Esophagus (tissue), 2 donors: Measurements from ENCODE around the gene FAM53B. TPM values are rescaled to one million over a fixed set of nuclear protein-coding genes. Genes with fewer than 3 reads are reported as not detected.

Experiments used
- H3K27ac ChIP-seq, 2 donors: one replicate each; pipeline ENCODE4 v1.5.1; 2013; ENCODE audit warnings: low read depth in 2 of 2, mild to moderate bottlenecking in 2 of 2, inconsistent platforms in 1 of 2, low read length in 1 of 2, moderate library complexity in 1 of 2
- H3K27me3 ChIP-seq, 2 donors: one replicate each; pipeline ENCODE4 v1.6.1; 2013; ENCODE audit warnings: low read length in 2 of 2, control low read depth in 1 of 2, mild to moderate bottlenecking in 1 of 2; ENCODE audit not compliant: insufficient read depth in 2 of 2, control insufficient read depth in 1 of 2
- H3K36me3 ChIP-seq, 2 donors: one replicate each; pipeline ENCODE4 v1.6.1; 2013; ENCODE audit warnings: low read length in 1 of 2; ENCODE audit not compliant: control insufficient read depth in 2 of 2, insufficient read depth in 2 of 2
- H3K4me1 ChIP-seq, 2 donors: one replicate each; pipeline ENCODE4 v1.6.1; 2013; ENCODE audit warnings: low read length in 1 of 2; ENCODE audit not compliant: control insufficient read depth in 2 of 2, insufficient read depth in 2 of 2
- H3K4me3 ChIP-seq, 2 donors: one replicate each; pipeline ENCODE4 v1.5.1; 2013; ENCODE audit warnings: low read length in 2 of 2, mild to moderate bottlenecking in 2 of 2, low read depth in 1 of 2, moderate library complexity in 1 of 2
- H3K9me3 ChIP-seq, 2 donors: one replicate each; pipeline ENCODE4 v1.6.1; 2013; ENCODE audit warnings: mild to moderate bottlenecking in 2 of 2, low read depth in 1 of 2, low read length in 1 of 2, moderate library complexity in 1 of 2; ENCODE audit not compliant: control insufficient read depth in 2 of 2, insufficient read depth in 1 of 2
- WGBS, 2 donors: extraction: QIAGEN DNeasy Blood & Tissue Kit; methylation state at CpG; one replicate each; pipeline ENCODE4 v1.1.7; 2013; 5-methylcytosine and 5-hydroxymethylcytosine counted together
- polyA plus RNA-seq, 2 donors: library from polyadenylated mRNA; stranded (reverse); fragments of 200-250 nt; gene quantifications; one replicate each; pipeline ENCODE4 v1.2.3, GENCODE V29; 2013
- donor health status: healthy with polysubstance abuse.
- donor health status: Bipolar disorder and iron deficiency.

FAM53B gene
- polyA plus RNA-seq, 2 donors = 9.0 to 16.8 TPM

DNA sequence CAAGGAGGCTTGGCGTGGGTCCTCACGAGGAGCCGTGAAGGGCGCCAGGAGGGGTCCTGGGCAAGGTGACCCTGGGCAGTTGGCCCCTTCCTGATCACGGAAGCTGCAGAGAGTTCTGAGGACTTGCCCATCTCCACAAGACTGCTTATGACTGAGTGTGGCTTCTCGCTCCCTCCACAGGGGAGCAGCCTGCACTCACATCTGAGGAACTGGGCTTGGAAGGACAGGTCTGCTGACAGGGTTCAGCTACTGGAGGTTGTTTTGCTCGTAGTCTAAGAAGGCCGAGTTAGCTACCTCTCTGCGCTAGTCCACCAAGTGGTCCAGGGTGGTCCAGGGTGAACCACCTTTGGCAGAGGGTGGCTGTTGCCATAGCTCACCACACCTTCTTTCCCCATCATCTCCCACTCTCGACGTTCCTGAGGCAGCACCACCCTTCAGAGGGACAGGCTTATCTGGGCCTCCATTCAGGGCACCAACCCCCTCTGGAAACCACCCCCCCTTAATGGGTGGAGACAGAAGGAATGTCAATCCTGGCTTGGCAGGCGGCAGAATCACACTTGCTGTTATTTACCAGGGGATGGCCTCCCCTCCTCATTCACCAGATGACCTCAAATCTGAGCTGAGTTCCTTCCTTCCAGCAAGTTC lies 38.2 kb downstream of the FAM53B start:
- peaks cover 3 to 35% of the 10 kb centered on the region in 2 donors for H3K36me3 ChIP-seq
- H3K27me3 ChIP-seq = no peaks in the 10 kb centered on the region
- 81 to 84% methylated on average over 12 of the region's 12 CpGs for WGBS, 2 donors
- H3K9me3 ChIP-seq = no peaks in the 10 kb centered on the region
- no peak overlapping the region for H3K4me3 ChIP-seq
- H3K27ac ChIP-seq = peak overlapping the region in 1 of 2 donors; percentile 38
- H3K4me1 ChIP-seq = peaks cover 15 to 46% of the 10 kb centered on the region in 2 donors

GRCh38 chr10:124705381-124705740 lies 38.8 kb downstream of the FAM53B start:
- Histone ChIP-seq H3K9me3 (no peaks in the 10 kb centered on the region), H3K36me3 (peaks cover 3 to 35% of the 10 kb centered on the region in 2 donors), H3K4me1 (peaks cover 17 to 50% of the 10 kb centered on the region in 2 donors), H3K4me3 (no peak overlapping the region), H3K27me3 (no peaks in the 10 kb centered on the region), H3K27ac (peak overlapping the region in 1 of 2 donors; percentile 44)
- 77 to 82% methylated on average over 9 of the region's 9 CpGs for WGBS, 2 donors

DNA sequence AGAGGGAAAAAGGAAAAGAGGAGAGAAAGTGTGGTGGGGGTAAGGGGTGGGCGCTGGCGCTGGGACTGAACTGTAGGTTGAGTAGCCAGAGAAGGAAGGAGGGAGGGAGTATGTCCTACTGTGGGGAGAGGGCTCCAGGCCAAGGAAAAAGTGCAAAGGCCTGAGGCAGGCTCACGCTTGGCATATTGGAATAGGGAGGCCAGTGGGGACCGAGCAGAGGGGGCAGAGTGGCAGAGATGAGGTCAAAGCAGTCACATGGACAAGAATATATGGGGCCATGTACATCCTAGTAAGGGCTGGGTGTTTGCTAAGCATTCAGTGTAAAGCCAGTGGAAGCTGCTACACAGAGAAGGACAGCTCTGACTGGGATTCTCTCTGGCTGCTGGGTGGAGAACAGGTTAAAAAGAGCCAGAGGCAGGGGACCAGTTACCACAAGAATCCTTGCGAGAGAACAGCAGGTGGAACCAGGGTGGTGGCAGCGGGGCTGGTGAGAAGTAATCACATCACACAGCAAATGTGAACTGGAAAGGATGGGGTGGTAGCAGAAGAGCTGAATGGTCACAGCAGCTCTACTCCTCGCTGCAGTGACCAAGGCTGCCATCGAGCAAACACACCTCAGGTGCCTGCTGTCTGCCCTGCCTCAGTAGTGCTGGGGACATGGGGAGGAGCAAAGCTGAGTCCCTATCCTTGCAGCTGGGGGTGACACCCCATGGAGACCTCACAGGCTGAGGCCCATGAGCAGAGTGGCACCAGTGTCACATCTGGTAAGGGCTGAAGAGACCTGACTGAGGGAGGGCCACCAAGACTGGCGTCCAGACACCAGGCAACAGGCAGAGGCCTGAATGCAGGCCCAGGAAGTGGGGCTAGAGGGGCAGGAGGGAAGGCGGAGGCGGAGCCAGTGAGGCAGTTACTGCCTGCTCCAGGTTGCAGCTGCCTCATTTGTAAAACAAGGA lies 39.5 kb downstream of the FAM53B start:
- Histone ChIP-seq H3K27ac (peak overlapping the region in 1 of 2 donors; percentile 43), H3K36me3 (peaks cover 3 to 40% of the 10 kb centered on the region in 2 donors), H3K4me3 (no peak overlapping the region), H3K27me3 (no peaks in the 10 kb centered on the region), H3K9me3 (no peaks in the 10 kb centered on the region), H3K4me1 (peaks cover 22 to 57% of the 10 kb centered on the region in 2 donors)
- 86 to 92% methylated on average over 10 to 11 of the region's 11 CpGs for WGBS, 2 donors

DNA sequence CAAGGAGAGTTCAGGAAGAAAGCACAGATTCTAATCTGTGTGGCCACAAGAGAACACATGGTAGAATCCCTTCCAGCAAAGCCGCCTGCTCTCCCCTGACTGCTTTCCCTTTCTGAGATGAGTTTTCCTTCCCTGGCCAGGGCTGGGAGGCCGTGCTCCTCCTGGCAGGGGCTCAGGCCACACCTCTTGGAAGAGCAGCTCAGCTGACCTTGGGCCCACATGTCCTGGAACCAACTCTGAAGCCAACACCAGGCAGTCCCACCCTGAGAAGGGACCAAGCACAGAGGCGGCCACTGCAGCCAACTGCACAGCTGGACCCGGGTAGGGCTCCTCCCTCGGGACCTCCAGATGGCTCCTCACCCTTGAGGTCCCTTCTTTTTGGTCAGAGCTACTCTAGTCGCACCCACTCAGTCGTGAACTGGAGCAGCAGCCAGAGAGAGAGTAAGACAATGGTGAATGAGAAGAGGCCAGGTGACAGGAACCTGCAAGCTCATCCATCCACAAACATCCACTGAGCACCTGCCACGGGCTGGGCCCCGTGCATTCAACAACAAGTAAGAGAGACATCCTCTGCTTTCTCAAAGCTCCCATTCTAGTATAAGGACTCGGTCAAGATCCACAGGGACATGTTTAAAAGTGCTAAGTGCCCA lies 40.3 kb downstream of the FAM53B start:
- Histone ChIP-seq H3K4me3 (no peak overlapping the region), H3K27me3 (no peaks in the 10 kb centered on the region), H3K27ac (peak overlapping the region; percentile 59 to 77), H3K9me3 (no peaks in the 10 kb centered on the region), H3K4me1 (peaks cover 22 to 58% of the 10 kb centered on the region in 2 donors), H3K36me3 (peaks cover 3 to 44% of the 10 kb centered on the region in 2 donors)
- WGBS, 2 donors = 55 to 59% methylated on average over 10 of the region's 10 CpGs

DNA sequence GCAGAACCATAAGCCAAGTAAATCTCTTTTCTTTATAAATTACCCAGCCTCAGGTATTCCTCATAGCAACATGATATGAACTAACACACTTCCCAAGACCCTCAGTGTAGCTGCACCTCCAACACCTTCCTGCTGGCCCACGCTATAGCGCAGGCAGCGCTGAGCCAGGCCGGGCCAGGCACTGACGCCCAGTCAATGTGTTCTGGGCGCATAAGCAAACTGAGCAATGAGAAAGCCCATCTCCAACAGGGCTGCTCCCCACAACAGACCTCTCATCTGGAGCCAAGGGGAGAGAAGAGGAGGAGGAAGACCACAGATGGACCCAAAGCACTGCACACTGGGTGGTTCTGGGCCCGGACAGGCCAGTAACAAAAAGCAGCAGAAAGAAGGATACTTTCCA lies 40.8 kb downstream of the FAM53B start:
- Histone ChIP-seq H3K27ac (peak overlapping the region; percentile 59 to 77), H3K4me3 (no peak overlapping the region), H3K27me3 (no peaks in the 10 kb centered on the region), H3K4me1 (peaks cover 19 to 54% of the 10 kb centered on the region in 2 donors), H3K9me3 (no peaks in the 10 kb centered on the region), H3K36me3 (peaks cover 3 to 44% of the 10 kb centered on the region in 2 donors)
- 78 to 90% methylated on average over 7 of the region's 7 CpGs for WGBS, 2 donors

DNA sequence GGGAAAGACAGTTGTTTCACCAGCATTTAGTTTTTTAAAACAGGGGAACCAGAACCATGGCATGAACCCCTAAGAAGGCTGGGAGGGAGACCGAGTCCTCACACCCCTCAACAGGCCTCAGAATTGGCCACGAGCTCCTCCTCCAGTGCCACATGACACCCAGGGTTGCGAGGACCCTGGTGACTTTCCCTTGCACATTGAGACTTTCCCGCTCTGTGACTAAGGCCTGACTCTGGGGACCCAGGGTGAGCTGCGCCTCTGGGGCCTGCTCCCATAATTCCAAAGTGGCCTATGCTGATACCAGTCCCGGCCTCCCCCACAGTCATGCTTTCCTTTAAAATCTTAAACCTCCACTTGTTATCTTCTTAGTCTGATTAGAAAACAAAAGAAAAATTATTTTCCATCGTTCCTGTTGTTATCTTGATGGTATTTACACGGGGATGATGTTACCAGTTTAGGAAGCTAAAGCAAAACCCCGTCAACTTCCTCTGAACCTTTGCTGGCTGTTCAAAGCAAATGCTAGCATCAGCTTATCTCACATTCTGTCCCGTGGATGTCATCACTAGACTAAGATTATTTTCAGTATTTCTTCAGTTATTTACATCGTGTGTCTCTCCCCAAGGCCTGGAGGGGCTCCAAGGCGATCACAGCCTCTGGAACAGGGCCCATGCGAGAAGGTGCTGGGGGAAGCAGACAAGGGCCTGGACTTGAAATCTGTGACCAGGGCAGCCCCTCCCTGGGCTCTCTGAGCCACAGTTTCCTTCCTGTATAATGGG lies 42.1 kb downstream of the FAM53B start:
- Histone ChIP-seq H3K9me3 (no peaks in the 10 kb centered on the region), H3K4me1 (peaks cover 17 to 55% of the 10 kb centered on the region in 2 donors), H3K27me3 (no peaks in the 10 kb centered on the region), H3K27ac (peak overlapping the region; percentile 78 to 83), H3K36me3 (peaks cover 3 to 46% of the 10 kb centered on the region in 2 donors), H3K4me3 (no peak overlapping the region)
- WGBS, 2 donors = 53 to 55% methylated on average over 13 of the region's 13 CpGs

GRCh38 chr10:124701435-124701834 lies 42.7 kb downstream of the FAM53B start:
- H3K27ac ChIP-seq = peak overlapping the region; percentile 78 to 83
- H3K4me3 ChIP-seq = no peak overlapping the region
- peaks cover 3 to 44% of the 10 kb centered on the region in 2 donors for H3K36me3 ChIP-seq
- H3K27me3 ChIP-seq = no peaks in the 10 kb centered on the region
- no peaks in the 10 kb centered on the region for H3K9me3 ChIP-seq
- 43 to 49% methylated on average over 6 of the region's 6 CpGs for WGBS, 2 donors
- peaks cover 15 to 55% of the 10 kb centered on the region in 2 donors for H3K4me1 ChIP-seq

DNA sequence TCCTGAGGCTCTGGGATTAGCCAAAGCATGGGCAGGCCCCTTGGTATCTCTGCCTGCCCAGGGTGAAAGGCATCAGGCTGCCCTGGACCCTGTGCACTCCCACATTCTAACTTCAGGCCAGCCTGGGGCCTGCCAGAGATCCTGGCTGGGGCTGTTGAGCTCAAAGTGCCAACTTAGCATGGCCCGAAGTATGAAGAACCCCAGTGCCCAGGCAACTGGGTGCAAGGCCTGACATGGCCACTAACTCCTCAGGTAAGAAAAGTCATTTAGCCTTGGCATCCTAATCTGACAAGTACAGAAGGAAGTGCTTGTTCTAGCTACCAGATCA lies 43.2 kb downstream of the FAM53B start:
- Histone ChIP-seq H3K27ac (peak overlapping the region; percentile 65 to 78), H3K36me3 (peaks cover 3 to 40% of the 10 kb centered on the region in 2 donors)

More for the DNA sequence above, 43.2 kb downstream of the FAM53B start:
- H3K4me1 ChIP-seq = peaks cover 13 to 51% of the 10 kb centered on the region in 2 donors
- H3K4me3 ChIP-seq = no peak overlapping the region
- 77 to 95% methylated on average over 1 of the region's 1 CpG for WGBS, 2 donors
- no peaks in the 10 kb centered on the region for H3K9me3 ChIP-seq
- no peaks in the 10 kb centered on the region for H3K27me3 ChIP-seq
